AG09309 (cell line): ENCODE data around the gene CACNA1H.

ENCODE experiments used
- DNase-seq: peaks from one replicate; pipeline ENCODE4 v3.0.0-alpha.2; 2010; ENCODE audit warnings: low read depth
- H3K4me3 ChIP-seq: 2 replicates; pipeline ENCODE4 v1.5.1; 2011; ENCODE audit warnings: mild to moderate bottlenecking, low read depth, low read length, moderate library complexity; ENCODE audit not compliant: control insufficient read depth
- CTCF ChIP-seq: IDR thresholded peaks from 2 replicates; pipeline ENCODE4 v1.5.1; 2011; ENCODE audit warnings: mild to moderate bottlenecking, low read depth, low read length, inconsistent platforms; ENCODE audit not compliant: insufficient read depth, control insufficient read depth; ENCODE audit errors: missing control alignments

Gene CACNA1H

DNA sequence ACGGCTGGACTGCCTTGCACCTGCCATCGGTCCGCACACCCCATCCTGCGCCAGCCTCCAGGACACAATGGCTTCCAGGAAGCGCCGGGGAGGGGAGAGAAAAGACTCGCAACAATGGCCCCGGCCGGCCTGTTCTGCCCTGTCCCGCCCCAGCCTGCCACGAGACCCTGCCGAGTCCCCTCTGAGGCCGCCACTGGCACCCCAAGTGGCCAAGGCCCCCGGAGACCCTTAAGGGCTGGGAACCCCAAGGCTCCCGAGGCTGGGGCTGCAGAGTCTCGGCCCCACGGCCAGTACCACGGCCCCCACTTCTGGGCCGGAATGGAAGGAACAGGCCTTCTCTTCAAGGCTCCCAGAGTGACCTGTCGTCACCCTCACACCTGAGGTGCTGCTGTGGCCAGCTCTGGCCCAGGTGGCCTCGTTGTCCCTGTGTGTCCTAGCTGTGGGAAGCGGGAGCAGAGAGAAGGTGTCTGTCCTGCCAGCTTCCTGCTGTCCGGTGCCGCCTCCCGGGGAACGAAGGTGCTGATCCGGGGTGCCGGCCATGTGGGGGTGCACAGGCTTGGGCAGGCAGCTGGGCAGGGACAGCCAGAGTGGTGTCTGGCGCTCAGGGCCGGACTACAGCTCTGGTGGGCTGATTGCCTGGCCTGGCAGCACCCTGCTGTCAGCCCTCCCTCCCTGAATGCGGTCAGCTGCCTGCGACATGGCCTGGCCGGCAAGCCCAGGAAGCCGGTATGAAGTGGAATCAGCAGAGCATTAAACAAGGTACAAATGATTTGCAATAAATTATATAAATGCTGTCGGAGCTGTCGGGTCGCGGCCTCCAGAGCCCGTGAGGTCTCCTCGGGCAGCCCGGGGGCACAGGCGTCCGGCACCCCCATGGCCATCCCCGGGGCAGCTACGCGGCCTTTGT, 8.2 kb upstream of the CACNA1H start:
- DNase-seq = no peak
- no peak for TF ChIP-seq CTCF
- no peak overlapping the region for H3K4me3 ChIP-seq

- DNase-seq = no peak
- TF ChIP-seq CTCF = no peak
- H3K4me3 ChIP-seq = no peak overlapping the region
These were observed 7.4 kb upstream of the CACNA1H start for GRCh38 chr16:1145383-1146100.

DNA sequence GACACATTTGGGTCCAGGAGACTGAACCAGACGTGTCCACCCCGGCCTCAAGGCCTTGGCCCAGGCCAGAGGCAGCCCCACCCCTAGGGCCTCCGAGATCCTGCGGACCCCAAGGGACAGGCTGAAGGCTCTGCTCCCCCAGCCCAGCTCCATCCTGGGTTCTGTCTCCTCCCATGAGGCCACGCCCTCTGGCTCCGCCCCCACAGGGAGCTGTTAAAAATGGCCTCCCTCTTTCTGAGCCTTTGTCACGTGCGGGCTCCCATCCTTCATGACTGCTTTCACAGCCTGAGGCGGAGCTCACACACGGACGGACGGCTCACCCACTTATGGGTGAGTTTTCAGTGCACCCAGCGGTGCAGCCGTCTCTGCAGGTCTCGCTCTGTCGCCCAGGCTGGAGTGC, 6.5 kb upstream of the CACNA1H start:
- H3K4me3 ChIP-seq = no peak overlapping the region
- TF ChIP-seq CTCF = no peak
- DNase-seq = no peak

GRCh38 chr16:1147027-1147426, 5.9 kb upstream of the CACNA1H start:
- no peak for DNase-seq
- no peak overlapping the region for H3K4me3 ChIP-seq
- no peak for TF ChIP-seq CTCF

- TF ChIP-seq CTCF = no peak
- DNase-seq = no peak
- H3K4me3 ChIP-seq = no peak overlapping the region
These were observed 3.7 kb upstream of the CACNA1H start for GRCh38 chr16:1149101-1149636.

GRCh38 chr16:1150511-1150982, 2.4 kb upstream of the CACNA1H start:
- DNase-seq = no peak
- TF ChIP-seq CTCF = peak; percentile 7
- H3K4me3 ChIP-seq = no peak overlapping the region
